NT2/D1 (cell line): ENCODE measurements around the gene FCMR.
"Not testable (repeated sequence)": the region's sequence is repeated elsewhere in the genome, so short reads cannot be mapped to it uniquely, and the experiment has no call there.

Experiments used
- DNase-seq: peaks from one replicate; pipeline ENCODE4 v3.0.0-alpha.2; 2011; ENCODE audit warnings: low read depth, low spot score
- H3K27me3 ChIP-seq: 2 replicates; pipeline ENCODE4 v1.6.0; 2011; ENCODE audit warnings: mild to moderate bottlenecking; ENCODE audit not compliant: insufficient read length, insufficient read depth
- H3K36me3 ChIP-seq: 2 replicates; pipeline ENCODE4 v1.6.1; 2011; ENCODE audit warnings: mild to moderate bottlenecking, low read length, mixed read lengths; ENCODE audit not compliant: insufficient read depth, insufficient read length
- H3K4me1 ChIP-seq: 2 replicates; pipeline ENCODE4 v1.5.1; 2011; ENCODE audit not compliant: insufficient read depth, insufficient read length
- H3K4me3 ChIP-seq: 2 replicates; pipeline ENCODE4 v1.5.1; 2011; ENCODE audit warnings: low read depth; ENCODE audit not compliant: insufficient read length
- H3K9ac ChIP-seq: 2 replicates; pipeline ENCODE4 v1.6.0; 2011; ENCODE audit warnings: low read depth; ENCODE audit not compliant: insufficient read length
- H3K9me3 ChIP-seq: 2 replicates; pipeline ENCODE4 v1.5.1; 2011; ENCODE audit warnings: mild to moderate bottlenecking, low read length; ENCODE audit not compliant: insufficient read depth
- SUZ12 ChIP-seq: IDR thresholded peaks from 2 replicates; pipeline ENCODE4 v1.6.1; 2011; ENCODE audit not compliant: insufficient read length, insufficient read depth; ENCODE audit errors: extremely low read depth
- YY1 ChIP-seq: IDR thresholded peaks from 2 replicates; pipeline ENCODE4 v1.6.1; 2011; ENCODE audit not compliant: insufficient read length, insufficient read depth
- ZNF274 ChIP-seq: IDR thresholded peaks from 2 replicates; pipeline ENCODE4 v1.6.1; 2011; ENCODE audit warnings: mild to moderate bottlenecking, low read depth, low read length

FCMR gene

DNA sequence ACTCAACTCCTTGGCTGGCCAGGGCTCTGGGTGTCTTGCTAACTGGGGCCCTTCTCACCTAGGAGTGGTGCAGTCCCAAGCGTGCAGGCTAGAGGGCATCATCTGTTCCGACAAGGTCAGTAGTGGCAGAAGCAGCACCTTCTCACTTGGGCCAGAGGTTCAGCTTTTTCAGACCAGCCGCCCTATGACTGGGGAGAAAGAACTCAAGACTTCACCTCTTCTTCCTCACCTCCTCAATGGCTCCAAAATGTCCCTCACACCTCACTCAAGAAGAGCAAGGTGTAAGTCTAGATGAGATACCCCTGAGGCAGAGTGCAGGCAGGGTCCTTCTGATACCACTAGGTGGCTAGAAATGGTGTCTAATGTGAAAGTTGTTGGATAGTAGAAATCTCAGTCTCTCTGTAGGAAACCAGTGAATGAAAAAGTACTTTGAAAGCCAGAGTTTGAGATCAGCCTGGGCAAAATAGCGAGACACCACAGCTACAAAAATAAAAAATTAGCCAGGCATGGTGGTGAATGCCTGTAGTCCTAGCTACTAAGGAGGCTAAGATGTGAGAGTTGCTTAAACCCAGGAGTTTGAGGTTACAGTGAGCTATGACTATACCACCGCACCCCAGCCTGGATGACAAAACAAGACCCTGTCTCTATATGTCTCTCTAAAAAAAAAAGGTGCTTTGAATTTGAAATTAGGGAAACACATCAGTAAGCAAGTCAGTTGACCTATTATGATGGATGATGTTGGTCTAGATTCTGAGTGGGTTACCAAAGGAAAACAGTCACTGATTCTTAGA, 64.9 kb downstream of the FCMR start:
- H3K36me3 ChIP-seq: no peaks in the 10 kb centered on the region
- no peak for DNase-seq
- TF ChIP-seq YY1: no peak
- TF ChIP-seq ZNF274: no peak
- TF ChIP-seq SUZ12: no peak

DNA sequence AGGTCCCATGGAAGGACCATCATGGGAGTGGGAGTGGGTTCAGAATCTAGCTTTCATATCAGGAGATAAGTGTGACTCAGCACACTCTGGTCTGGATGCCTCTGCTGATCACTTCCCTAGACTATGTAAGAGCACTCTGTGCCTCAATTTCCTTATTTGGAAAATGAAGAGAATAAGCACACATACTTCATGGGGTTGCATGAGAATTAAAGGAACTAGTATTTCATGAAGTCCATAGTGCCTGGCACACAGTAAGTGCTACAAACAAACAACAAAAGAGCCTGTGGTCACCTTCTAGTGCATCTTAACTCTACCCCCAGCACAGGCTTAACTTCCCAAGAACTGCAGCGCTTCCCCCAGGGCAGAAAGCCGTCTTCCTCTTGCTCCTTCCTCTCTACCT, 65.9 kb downstream of the FCMR start:
- TF ChIP-seq ZNF274 (no peak), SUZ12 (no peak), YY1 (no peak)
- Histone ChIP-seq H3K36me3 (no peaks in the 10 kb centered on the region), H3K9me3 (no peaks in the 10 kb centered on the region), H3K9ac (no peak overlapping the region), H3K27me3 (no peaks in the 10 kb centered on the region), H3K4me3 (no peak overlapping the region), H3K4me1 (no peaks in the 10 kb centered on the region)
- DNase-seq: no peak

More for the DNA sequence above, 64.9 kb downstream of the FCMR start:
- Histone ChIP-seq H3K9ac (no peak overlapping the region), H3K27me3 (no peaks in the 10 kb centered on the region), H3K4me1 (no peaks in the 10 kb centered on the region), H3K9me3 (no peaks in the 10 kb centered on the region), H3K4me3 (no peak overlapping the region)

DNA sequence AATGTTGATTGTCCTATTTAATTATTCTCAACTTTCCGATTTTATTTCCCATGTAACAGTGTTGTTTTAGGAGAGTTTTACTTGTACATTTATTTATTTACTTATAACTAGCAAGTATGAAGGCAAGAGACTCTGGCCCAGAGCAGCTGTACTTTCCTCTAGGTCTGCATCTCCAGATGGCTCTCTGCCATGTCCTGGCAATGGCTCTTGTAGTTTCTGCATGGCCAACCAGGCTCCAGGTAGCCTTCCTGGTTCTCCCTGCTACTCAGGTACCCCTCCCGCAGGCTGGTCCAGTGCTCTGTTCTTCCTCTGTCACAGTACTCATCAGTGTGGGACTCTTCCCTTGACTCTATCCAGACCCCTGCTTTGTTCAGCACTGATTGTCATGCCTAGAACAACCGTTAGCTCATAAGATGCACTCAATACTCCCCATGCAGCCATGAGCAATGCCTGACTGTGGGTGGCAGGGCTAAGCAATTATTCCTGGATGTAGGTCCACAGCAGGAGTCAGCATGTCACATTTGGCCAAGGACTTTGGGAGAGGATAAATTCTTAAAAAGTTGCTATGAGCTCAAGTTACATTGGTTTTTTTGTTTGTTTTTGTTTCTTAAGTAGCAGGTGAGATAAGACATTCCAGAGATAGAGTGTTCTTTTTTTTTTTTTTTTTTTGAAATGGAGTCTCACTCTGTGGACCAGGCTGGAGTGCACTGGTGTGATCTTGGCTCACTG, 67.2 kb downstream of the FCMR start:
- Histone ChIP-seq H3K36me3 (no peaks in the 10 kb centered on the region), H3K9me3 (no peaks in the 10 kb centered on the region), H3K27me3 (no peaks in the 10 kb centered on the region), H3K4me1 (no peaks in the 10 kb centered on the region), H3K9ac (no peak overlapping the region), H3K4me3 (no peak overlapping the region)
- no peak for DNase-seq
- TF ChIP-seq SUZ12: no peak
- no peak for TF ChIP-seq YY1
- no peak for TF ChIP-seq ZNF274

DNA sequence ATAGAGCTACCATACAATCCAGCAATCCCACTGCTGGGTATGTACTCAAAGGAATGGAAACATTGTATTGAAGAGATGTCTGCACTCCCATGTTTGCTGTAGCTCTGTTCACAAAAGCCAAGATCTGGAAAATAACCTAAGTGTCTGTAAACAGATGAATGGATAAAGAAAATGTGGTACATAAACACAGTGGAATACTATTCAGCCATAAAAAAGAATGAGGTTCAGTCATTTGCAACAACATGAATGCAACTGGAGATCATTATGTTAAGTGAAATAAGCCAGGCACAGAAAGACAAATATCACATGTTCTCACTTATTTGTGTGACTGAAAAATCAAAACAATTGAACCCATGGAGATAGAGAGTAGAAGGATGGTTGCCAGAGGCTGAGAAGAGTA, 68.0 kb downstream of the FCMR start:
- not testable (repeated sequence) for H3K9ac ChIP-seq, DNase-seq, H3K4me1 ChIP-seq, H3K4me3 ChIP-seq, H3K36me3 ChIP-seq, H3K27me3 ChIP-seq, H3K9me3 ChIP-seq
